ENCODE data around the gene DSCAM. TPM values are rescaled to one million over a fixed set of nuclear protein-coding genes. Genes with fewer than 3 reads are reported as not detected.

DSCAM gene
- total and polyA plus RNA-seq, 10 donors, result 0.02 to 2.7 (median 2.0) TPM

DNA sequence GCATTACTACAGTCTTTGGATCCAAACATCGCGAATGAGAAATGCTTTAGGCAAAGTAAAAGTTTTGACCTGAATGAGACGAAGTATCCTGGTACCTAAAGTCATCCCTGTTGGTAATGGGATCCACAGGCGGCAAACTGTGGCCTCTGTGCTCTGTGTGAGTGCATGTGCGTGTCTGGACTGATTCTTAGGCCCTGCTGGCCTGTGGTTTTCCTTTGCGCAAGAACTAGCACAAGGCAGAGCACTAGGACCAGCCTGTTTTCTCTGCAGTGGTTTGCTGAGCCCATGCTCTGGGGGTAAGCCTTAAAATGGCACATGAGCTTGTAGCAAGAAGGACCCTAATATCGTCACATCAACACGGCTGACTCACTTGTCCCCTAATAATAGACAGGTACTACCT lies 251.2 kb downstream of the DSCAM start:
- no peak for DNase-seq
- TF ChIP-seq POLR2A (IDR thresholded peaks at IDR 0.05), result no peak
- H3K4me1 ChIP-seq, result no peaks in the 10 kb centered on the region
- no peaks in the 10 kb centered on the region for H3K27me3 ChIP-seq (replicated peaks in 1 of 7)
- no peak overlapping the region for H3K27ac ChIP-seq
- H3K9me3 ChIP-seq, result peaks cover 0 to 21% (median 0%) of the 10 kb centered on the region in 8 donors
- WGBS, 5 donors, result 79 to 90% (median 86%) methylated on average over 8 of the region's 8 CpGs
- intact Hi-C loops (cut with DNase I; ENCODE audit: low total_unique reads), result no loop called here
- no peak overlapping the region for H3K4me3 ChIP-seq
- no peaks in the 10 kb centered on the region for H3K36me3 ChIP-seq

DNA sequence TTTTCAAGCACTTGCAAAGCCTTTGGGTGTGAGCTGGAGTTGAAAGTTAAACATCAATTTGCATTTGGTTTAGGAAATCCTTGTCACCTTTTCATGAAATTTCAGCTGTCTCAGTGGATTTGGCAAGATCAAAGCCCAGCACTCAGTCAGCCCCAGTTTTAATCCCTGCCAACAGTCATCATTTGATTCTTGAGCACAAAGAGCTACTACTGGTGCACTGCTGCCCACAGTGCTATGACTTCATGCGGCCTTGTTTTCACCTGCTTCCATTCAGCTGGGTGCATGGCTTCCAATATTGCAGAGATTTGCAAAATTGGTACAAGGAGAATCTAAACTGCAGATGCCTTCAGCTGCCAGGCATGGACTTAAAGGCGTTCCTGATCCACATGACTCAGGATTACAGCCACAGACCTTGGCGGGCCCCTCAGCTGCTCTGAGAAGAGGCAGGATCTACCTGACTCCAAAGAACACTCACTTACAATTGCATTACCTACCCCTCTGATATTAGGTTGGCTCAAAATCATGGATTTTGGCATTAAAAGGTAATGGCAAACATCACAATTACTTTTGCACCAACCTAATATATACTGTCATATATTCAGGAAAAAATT lies 259.1 kb downstream of the DSCAM start:
- TF ChIP-seq POLR2A (IDR thresholded peaks at IDR 0.05) (no peak), POLR2AphosphoS5 (IDR thresholded peaks at IDR 0.05) (no peak)
- TF ChIP-seq, protein P1, sequence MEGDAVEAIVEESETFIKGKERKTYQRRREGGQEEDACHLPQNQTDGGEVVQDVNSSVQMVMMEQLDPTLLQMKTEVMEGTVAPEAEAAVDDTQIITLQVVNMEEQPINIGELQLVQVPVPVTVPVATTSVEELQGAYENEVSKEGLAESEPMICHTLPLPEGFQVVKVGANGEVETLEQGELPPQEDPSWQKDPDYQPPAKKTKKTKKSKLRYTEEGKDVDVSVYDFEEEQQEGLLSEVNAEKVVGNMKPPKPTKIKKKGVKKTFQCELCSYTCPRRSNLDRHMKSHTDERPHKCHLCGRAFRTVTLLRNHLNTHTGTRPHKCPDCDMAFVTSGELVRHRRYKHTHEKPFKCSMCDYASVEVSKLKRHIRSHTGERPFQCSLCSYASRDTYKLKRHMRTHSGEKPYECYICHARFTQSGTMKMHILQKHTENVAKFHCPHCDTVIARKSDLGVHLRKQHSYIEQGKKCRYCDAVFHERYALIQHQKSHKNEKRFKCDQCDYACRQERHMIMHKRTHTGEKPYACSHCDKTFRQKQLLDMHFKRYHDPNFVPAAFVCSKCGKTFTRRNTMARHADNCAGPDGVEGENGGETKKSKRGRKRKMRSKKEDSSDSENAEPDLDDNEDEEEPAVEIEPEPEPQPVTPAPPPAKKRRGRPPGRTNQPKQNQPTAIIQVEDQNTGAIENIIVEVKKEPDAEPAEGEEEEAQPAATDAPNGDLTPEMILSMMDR (IDR thresholded peaks at IDR 0.05 in 8 of 11, conservative IDR thresholded peaks at IDR 0.05 in 3 of 11), result no peak
- intact Hi-C loops (cut with DNase I; ENCODE audit: low total_unique reads), result no loop called here

DNA sequence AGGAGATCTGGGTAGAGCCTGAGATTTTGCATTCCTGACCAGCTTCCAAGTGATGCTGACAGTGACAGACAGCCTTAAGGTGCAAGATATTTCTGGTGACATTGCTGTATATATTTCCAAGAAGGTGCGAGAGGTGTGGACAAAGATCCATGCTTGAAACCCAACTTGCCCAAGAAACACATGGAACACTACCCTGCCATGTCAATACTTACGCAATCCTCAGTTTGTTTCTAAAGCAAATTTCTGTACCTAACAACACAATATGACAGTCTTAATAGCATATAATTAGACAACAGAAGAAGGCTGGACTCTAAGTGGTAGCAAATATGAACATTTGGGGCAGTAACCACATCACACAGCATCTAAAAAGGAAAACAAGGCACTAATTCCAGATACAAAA lies 260.4 kb downstream of the DSCAM start:
- TF ChIP-seq, protein P1 (IDR thresholded peaks at IDR 0.05 in 8 of 11, conservative IDR thresholded peaks at IDR 0.05 in 3 of 11), result no peak
- no peak for TF ChIP-seq POLR2A (IDR thresholded peaks at IDR 0.05)
- no peak for TF ChIP-seq POLR2AphosphoS5 (IDR thresholded peaks at IDR 0.05)
- H3K27me3 ChIP-seq (replicated peaks in 1 of 7), result no peaks in the 10 kb centered on the region
- H3K9me3 ChIP-seq, result peaks cover 0 to 6% (median 0%) of the 10 kb centered on the region in 8 donors
- H3K4me1 ChIP-seq, result no peaks in the 10 kb centered on the region
- WGBS, 5 donors, result 76 to 96% (median 91%) methylated on average over 2 of the region's 2 CpGs
- no peak overlapping the region for H3K27ac ChIP-seq
- no peaks in the 10 kb centered on the region for H3K36me3 ChIP-seq
- intact Hi-C loops (cut with DNase I; ENCODE audit: low total_unique reads), result no loop called here
- no peak for DNase-seq
- H3K4me3 ChIP-seq, result no peak overlapping the region

More for the DNA sequence above, 259.1 kb downstream of the DSCAM start:
- H3K4me1 ChIP-seq, result no peaks in the 10 kb centered on the region
- H3K4me3 ChIP-seq, result no peak overlapping the region
- WGBS, 5 donors, result 73 to 84% (median 79%) methylated on average over 3 of the region's 3 CpGs
- no peaks in the 10 kb centered on the region for H3K36me3 ChIP-seq
- peaks cover 0 to 6% (median 0%) of the 10 kb centered on the region in 8 donors for H3K9me3 ChIP-seq
- DNase-seq, result no peak
- H3K27ac ChIP-seq, result no peak overlapping the region
- no peaks in the 10 kb centered on the region for H3K27me3 ChIP-seq (replicated peaks in 1 of 7)

DNA sequence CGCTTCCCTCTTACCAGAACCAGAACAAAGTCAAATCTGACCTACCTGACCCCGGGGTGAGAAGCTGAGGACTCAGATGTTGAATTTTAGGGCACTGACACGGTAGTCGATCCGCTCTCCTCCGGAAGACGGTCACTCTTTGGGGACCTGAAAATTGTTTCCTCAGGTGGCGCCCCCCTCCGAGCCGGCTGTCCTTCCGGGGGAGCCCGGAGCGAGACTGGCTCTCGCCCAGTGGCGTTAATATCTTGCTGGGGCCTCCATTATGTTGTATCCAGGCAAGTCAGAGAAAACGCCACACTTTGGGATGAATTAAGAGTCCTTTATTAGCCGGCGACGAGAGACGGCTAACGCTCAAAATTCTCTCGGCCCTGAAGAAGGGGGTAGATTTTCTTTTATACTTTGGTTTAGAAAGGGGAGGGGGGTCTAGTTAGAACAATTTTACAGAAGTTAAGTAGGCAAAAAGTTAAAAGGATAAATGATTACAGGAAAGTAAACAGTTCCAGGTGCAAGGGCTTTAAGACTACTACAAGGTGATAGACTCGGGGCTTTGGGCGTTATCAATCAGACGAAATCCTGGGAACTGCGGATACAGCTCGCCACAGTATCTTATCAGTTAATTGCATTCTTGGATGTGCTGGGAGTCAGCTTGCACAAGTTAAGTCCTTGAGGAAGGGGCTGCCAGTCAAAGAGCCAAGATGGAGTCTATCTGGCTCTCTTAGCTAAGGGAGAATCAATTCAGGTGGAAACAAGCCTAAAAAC lies 269.5 kb downstream of the DSCAM start:
- H3K4me1 ChIP-seq, result no peaks in the 10 kb centered on the region
- H3K27me3 ChIP-seq (replicated peaks in 1 of 7), result no peaks in the 10 kb centered on the region
- H3K27ac ChIP-seq, result no peak overlapping the region
- no peak for DNase-seq
- intact Hi-C loops (cut with DNase I; ENCODE audit: low total_unique reads), result no loop called here
- H3K4me3 ChIP-seq, result no peak overlapping the region
- H3K9me3 ChIP-seq, result peaks cover 0 to 11% (median 0%) of the 10 kb centered on the region in 8 donors
- TF ChIP-seq POLR2AphosphoS5 (IDR thresholded peaks at IDR 0.05) (no peak), POLR2A (IDR thresholded peaks at IDR 0.05) (no peak)
- TF ChIP-seq, protein P1 (IDR thresholded peaks at IDR 0.05 in 8 of 11, conservative IDR thresholded peaks at IDR 0.05 in 3 of 11), result no peak
- WGBS, 5 donors, result 81 to 87% (median 83%) methylated on average over 27 of the region's 27 CpGs
- H3K36me3 ChIP-seq, result no peaks in the 10 kb centered on the region

Measured in spleen (tissue), 11 donors.